Left lung (tissue), 10 donors: ENCODE measurements around the gene ANXA2. TPM values are rescaled to one million over a fixed set of nuclear protein-coding genes. Genes with fewer than 3 reads are reported as not detected.

Source experiments
- ATAC-seq: fragments of 200-7000 bp; cut with Tn5 transposase; one replicate; pipeline ENCODE4 v1.9.1; 2020; ENCODE audit warnings: moderate library complexity
- DNase-seq, 4 donors: peaks; one replicate each; pipeline ENCODE4 v3.0.0-alpha.2; 2013 to 2020
- H3K27ac ChIP-seq, 2 donors: fragments of 200-600 bp; sonication (generic) in 1 of 2; one replicate each; pipeline versions ENCODE4 v1.5.0 to v1.8.0; 2020 to 2021
- H3K27me3 ChIP-seq, 2 donors: fragments of 200-600 bp; sonication (generic) in 1 of 2; one replicate each; pipeline versions ENCODE4 v1.5.0 to v1.8.0; 2020 to 2021
- H3K36me3 ChIP-seq, 2 donors: fragments of 200-600 bp; sonication (generic) in 1 of 2; one replicate each; pipeline versions ENCODE4 v1.5.0 to v1.8.0; 2020 to 2021
- H3K4me1 ChIP-seq, 2 donors: fragments of 200-600 bp; one replicate each; pipeline ENCODE4 v1.8.0; 2021
- H3K4me3 ChIP-seq, 2 donors: fragments of 200-600 bp; sonication (generic) in 1 of 2; one replicate each; pipeline versions ENCODE4 v1.5.0 to v1.8.0; 2020 to 2021; ENCODE audit warnings: mild to moderate bottlenecking in 1 of 2
- H3K9me3 ChIP-seq, 2 donors: fragments of 200-600 bp; sonication (generic) in 1 of 2; one replicate each; pipeline versions ENCODE4 v1.5.0 to v1.8.0; 2020 to 2021
- CTCF ChIP-seq, 2 donors: fragments of 200-600 bp; sonication (generic) in 1 of 2; IDR thresholded peaks; one replicate each; pipeline versions ENCODE4 v1.5.0 to v1.8.0; 2021; ENCODE audit warnings: antibody characterized with exemption in 2 of 2
- intact Hi-C, 2 donors: fragments of 100-400 bp; cut with DNase I; formaldehyde crosslinking; loops; one replicate each; pipeline versions ENCODE4 v1.11.2 to v1.14.2; 2022
- polyA plus RNA-seq, 6 donors: library from polyadenylated mRNA; unstranded; fragments of 120-200 nt; gene quantifications; one replicate each; pipeline ENCODE4 v1.2.1, GENCODE V29; 2013; ENCODE audit not compliant: insufficient read length in 6 of 6
- total RNA-seq, 2 donors: library from RNA; stranded (reverse); fragmentation: NEBNext Ultra II Directional; extraction: Animal tissue kit (Norgen Biotek cat#: 25700); gene quantifications; one replicate each; pipeline ENCODE4 v1.2.1, GENCODE V29; 2021
- donor health status: DM: no; HTN: yes; CAD: no.
- donor health status: DM: no; HTN: no; CAD: no.

The ANXA2 gene
- total and polyA plus RNA-seq, 8 donors, result 521 to 1,593 (median 699) TPM

GRCh38 chr15:60376677-60377095 is 21.1 kb downstream of the ANXA2 start:
- H3K4me3 ChIP-seq, result no peak overlapping the region
- H3K27me3 ChIP-seq, result no peaks in the 10 kb centered on the region
- intact Hi-C loops, result no loop called here
- ATAC-seq (peak; percentile 13), DNase-seq (no peak)
- peak overlapping the region; percentile 29 to 35 for H3K27ac ChIP-seq
- H3K4me1 ChIP-seq, result peaks cover 39 to 79% of the 10 kb centered on the region in 2 donors
- H3K9me3 ChIP-seq, result no peaks in the 10 kb centered on the region
- TF ChIP-seq CTCF (IDR thresholded peaks at IDR 0.05), result no peak
- H3K36me3 ChIP-seq, result peaks cover 0 to 98% of the 10 kb centered on the region in 2 donors

GRCh38 chr15:60375306-60375705 is 22.5 kb downstream of the ANXA2 start:
- no peak for DNase-seq
- Histone ChIP-seq H3K27ac (peak overlapping the region; percentile 9 to 81), H3K4me3 (no peak overlapping the region), H3K27me3 (no peaks in the 10 kb centered on the region), H3K4me1 (peaks cover 42 to 89% of the 10 kb centered on the region in 2 donors), H3K9me3 (no peaks in the 10 kb centered on the region), H3K36me3 (peaks cover 0 to 98% of the 10 kb centered on the region in 2 donors)
- TF ChIP-seq CTCF (IDR thresholded peaks at IDR 0.05), result no peak
- no peak for ATAC-seq
- intact Hi-C loops, result no loop called here

DNA sequence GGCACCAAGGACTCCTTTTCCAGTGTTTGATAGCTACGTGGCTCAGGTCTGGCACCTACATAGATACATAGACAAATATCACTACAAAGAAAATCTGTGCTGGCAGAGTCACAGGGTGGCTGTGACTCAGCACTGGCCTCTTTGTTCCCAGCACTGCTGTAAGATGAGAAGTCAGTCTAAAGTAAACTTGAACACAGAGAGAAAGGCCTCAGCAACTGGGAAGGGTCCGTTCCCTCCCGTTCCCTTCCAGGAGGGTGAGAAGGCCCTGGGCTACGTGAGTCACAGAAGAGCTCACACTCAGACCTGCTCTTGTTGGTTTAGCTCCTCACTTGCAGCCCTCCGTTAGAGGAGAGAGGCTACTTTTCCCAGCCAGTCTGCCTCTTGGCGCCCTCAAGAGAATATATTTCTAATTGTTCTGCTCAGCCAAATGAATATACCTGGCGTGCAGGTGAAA is 23.1 kb downstream of the ANXA2 start:
- Histone ChIP-seq H3K27me3 (no peaks in the 10 kb centered on the region), H3K4me1 (peaks cover 42 to 88% of the 10 kb centered on the region in 2 donors), H3K36me3 (peaks cover 0 to 98% of the 10 kb centered on the region in 2 donors), H3K27ac (peak overlapping the region; percentile 78 to 81), H3K4me3 (no peak overlapping the region), H3K9me3 (no peaks in the 10 kb centered on the region)
- intact Hi-C loops, result no loop called here
- ATAC-seq (peak; percentile 85), DNase-seq (peak in 2 of 4 donors; percentile 69 to 75)
- TF ChIP-seq CTCF (IDR thresholded peaks at IDR 0.05), result no peak

DNA sequence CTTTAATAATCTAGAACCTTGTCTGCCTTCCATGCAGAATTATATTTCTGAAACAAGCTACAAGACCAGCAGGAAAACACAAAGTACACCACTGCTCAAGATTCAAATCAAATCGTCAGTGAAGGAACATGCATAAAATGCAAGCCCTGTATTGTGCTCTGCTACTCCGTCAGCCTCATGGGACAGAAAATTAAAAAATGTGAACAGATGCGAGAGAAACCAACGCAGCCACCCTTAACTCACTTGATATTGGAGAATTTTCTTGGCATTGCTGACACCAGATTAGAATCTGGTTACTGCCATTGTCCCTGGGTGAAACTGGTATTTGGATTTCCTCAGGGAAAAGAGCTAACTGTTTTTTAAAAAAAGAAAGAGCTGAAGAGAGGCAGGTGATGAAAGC is 23.6 kb downstream of the ANXA2 start:
- DNase-seq, result no peak
- Histone ChIP-seq H3K27me3 (no peaks in the 10 kb centered on the region), H3K4me3 (no peak overlapping the region), H3K36me3 (peaks cover 0 to 98% of the 10 kb centered on the region in 2 donors), H3K4me1 (peaks cover 42 to 88% of the 10 kb centered on the region in 2 donors), H3K27ac (peak overlapping the region; percentile 78 to 81), H3K9me3 (no peaks in the 10 kb centered on the region)
- no peak for ATAC-seq
- TF ChIP-seq CTCF (IDR thresholded peaks at IDR 0.05), result no peak
- intact Hi-C loops, result no loop called here

- intact Hi-C loops, result no loop called here
- TF ChIP-seq CTCF (IDR thresholded peaks at IDR 0.05), result no peak
- DNase-seq, result no peak
- ATAC-seq, result no peak
- Histone ChIP-seq H3K9me3 (no peaks in the 10 kb centered on the region), H3K4me3 (no peak overlapping the region), H3K4me1 (peaks cover 42 to 83% of the 10 kb centered on the region in 2 donors), H3K27ac (peak overlapping the region; percentile 78 to 81), H3K36me3 (peaks cover 0 to 98% of the 10 kb centered on the region in 2 donors), H3K27me3 (no peaks in the 10 kb centered on the region)
Observed at GRCh38 chr15:60373745-60374144, 24.0 kb downstream of the ANXA2 start.
